Endometrial microvascular endothelial cells (primary cell): ENCODE results near the gene ITPKC. TPM values are rescaled to one million over a fixed set of nuclear protein-coding genes. Genes with fewer than 3 reads are reported as not detected.

Experiments
- in situ Hi-C: cut with HindIII; loops from 2 replicates; pipeline ENCODE4 v1.10.0; 2017; ENCODE audit warnings: low sequenced_read_pairs, low pct_unique_long_range_greater_than_20kb; ENCODE audit errors: inconsistent ontology term
- total RNA-seq: library from RNA; depleted of rRNA; stranded (reverse); fragments of >200 nt; gene quantifications from one replicate; pipeline ENCODE4 v1.2.3, GENCODE V29; 2015; ENCODE audit errors: inconsistent ontology term

The ITPKC gene
- total RNA-seq, 1 donor from 2014 or later, result 20.5 TPM

- in situ Hi-C loops, result no loop called here
These were observed 27.4 kb upstream of the ITPKC start for GRCh38 chr19:40689339-40690049.

- in situ Hi-C loops, result no loop called here
These were observed 26.7 kb upstream of the ITPKC start, which contains the start of gene NUMBL for GRCh38 chr19:40690050-40690692. TSS of gene NUMBL (minus strand) at chr19:40690651. CDS start at chr19:40690483, 168 bp downstream.

DNA sequence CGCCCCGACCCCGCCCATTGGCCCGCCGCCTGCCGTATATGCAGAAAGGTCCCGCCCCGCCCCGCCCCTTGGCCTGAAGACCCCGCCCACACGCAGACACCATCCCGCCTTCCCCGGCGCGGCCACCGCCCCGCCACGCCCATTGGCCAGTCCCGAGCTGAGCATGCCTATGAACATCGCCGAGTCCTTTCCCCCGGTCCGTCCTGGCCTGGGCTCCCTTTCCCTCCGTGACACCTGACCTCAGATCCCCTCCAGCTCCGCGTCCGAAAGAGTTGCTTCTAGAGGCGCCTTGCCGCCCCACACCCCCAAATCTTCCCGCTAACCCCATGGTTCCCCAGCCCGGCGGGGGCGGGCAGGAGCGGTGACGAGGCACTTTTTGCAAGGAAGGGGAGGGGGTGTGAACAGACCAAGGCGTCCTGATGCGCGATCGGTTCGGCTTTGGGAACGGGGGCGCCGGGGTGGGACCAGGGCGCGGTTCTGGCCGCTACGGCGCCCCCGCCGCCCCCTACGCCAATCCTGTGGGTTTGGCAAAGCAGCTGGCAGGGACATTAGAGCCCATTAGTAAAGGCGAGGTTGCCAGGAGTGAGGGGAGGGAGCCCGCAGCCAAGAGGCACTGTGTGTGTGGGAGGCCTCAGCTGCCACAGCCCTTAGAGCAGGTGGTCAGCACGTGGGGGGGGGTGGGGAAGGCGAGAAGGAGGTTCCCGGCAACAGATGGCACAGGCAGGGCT lies 26.1 kb upstream of the ITPKC start:
- in situ Hi-C loops, result no loop called here

DNA sequence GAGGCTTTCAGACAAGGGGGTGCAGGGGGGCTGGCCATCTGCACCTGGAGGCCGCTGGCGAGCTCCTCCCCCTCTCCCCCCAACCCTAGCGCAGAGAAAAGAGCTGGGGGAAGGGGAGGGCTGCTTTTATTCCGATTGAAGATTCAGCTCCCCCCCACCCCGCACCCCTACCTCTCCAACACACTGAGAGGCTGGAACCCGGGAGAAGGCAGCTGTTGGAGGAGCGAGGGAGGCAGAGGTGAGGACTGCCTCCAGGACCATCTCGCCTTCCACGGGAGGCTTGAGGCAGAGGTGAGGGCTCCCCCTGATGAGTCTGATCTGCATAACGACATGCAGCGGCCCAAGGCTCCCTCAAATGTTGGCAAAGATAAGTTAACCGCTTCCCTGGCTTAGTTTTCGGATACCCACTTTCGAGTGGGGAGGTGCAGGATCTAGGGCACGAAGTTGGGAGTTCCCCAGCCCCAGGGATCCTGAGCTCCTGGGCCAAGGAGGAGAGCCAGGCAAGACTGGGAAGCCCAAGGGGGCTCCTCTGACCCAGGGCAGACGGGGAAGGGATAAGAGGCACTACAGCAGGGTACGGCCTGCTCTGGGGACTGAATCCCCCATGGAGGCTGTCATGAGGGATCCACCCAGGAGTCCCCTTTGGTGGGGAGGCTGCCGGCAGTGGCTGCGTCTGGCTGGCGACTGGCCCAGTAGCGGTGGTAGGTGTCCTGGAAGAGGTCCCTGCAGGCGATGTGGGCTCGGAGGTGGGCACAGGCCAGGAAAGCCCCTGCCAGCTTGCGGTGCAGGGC lies 25.3 kb upstream of the ITPKC start:
- in situ Hi-C loops, result no loop called here

DNA sequence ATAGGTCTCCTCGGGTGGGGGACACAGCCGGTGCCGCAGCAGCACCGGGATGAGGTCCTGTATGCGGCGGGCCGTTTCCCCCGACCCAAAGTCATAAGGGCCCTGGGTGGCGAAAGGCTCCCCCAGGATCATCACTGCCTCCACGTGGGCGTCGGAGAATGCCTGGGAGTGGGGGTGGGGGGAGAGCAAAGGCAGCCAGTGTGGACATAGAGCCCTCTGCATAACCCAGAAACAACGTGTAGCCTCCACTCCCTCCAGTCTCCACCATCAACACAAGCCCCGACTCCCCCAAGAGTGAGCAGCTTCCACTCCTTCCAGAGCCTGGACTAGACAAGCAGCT lies 24.7 kb upstream of the ITPKC start:
- in situ Hi-C loops, result no loop called here

DNA sequence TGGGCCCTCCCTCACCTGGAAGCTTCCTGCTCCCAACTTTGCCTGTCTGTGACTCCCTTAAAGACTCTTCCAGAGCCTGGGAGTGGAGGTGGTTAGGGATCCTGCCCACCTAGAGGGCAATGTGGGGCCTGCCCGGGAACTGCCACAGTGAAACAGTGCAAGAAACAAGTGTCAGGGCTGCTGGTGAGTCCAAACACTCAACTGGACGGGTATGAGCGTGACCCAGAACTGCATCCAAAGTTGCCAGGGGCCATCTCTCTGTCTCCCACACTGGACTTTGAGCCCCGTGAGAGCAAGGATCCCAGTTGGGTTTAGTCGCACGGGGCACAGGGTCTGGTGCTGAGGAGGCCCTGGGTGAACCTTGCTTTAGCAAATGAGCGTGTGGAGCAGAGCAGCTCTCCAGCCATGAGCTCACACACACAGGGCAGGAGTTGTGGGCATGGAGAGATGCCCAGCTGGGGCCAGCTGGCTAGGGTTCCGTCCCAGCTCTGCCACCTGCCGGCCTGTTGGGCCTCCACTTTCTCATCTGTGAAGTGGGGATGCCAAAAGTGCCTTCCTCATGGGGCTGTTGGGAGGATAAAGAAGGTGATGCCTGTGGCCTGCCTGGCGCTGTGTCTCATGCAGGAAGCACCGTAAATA lies 23.6 kb upstream of the ITPKC start:
- in situ Hi-C loops, result no loop called here

- in situ Hi-C loops, result no loop called here
These were observed 23.0 kb upstream of the ITPKC start for GRCh38 chr19:40693896-40694295.

- in situ Hi-C loops, result no loop called here
These were observed 21.0 kb upstream of the ITPKC start for GRCh38 chr19:40695881-40696280.

GRCh38 chr19:40697007-40697406 lies 19.9 kb upstream of the ITPKC start:
- in situ Hi-C loops, result no loop called here

DNA sequence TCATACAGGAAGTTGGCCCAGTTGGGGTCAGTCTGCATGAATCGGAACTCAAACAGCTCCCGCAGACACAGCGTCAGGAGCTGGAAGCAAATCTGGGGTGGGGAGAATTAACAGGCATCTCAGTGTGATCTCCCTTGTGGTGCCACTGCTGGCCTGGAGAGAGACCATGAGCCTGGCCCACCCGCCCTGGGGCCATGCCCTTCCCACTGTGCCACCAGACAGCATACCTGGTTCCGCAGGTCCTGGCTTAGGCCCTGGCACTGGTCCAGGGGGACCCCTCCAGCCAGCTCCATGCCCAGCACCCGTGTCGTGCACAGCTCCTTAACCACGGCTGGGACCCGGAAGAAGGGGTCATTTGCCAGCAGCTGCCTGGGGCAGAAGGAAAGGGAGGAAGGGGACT lies 16.8 kb upstream of the ITPKC start:
- in situ Hi-C loops, result no loop called here

GRCh38 chr19:40701758-40702157 lies 15.2 kb upstream of the ITPKC start:
- in situ Hi-C loops, result no loop called here

- in situ Hi-C loops, result no loop called here
These were observed 14.4 kb upstream of the ITPKC start for GRCh38 chr19:40702337-40703012.

- in situ Hi-C loops, result no loop called here
These were observed 13.7 kb upstream of the ITPKC start for GRCh38 chr19:40703029-40703755.

- in situ Hi-C loops, result no loop called here
These were observed 12.2 kb upstream of the ITPKC start for GRCh38 chr19:40704491-40705361.

GRCh38 chr19:40705362-40705651 lies 11.6 kb upstream of the ITPKC start:
- in situ Hi-C loops, result no loop called here

DNA sequence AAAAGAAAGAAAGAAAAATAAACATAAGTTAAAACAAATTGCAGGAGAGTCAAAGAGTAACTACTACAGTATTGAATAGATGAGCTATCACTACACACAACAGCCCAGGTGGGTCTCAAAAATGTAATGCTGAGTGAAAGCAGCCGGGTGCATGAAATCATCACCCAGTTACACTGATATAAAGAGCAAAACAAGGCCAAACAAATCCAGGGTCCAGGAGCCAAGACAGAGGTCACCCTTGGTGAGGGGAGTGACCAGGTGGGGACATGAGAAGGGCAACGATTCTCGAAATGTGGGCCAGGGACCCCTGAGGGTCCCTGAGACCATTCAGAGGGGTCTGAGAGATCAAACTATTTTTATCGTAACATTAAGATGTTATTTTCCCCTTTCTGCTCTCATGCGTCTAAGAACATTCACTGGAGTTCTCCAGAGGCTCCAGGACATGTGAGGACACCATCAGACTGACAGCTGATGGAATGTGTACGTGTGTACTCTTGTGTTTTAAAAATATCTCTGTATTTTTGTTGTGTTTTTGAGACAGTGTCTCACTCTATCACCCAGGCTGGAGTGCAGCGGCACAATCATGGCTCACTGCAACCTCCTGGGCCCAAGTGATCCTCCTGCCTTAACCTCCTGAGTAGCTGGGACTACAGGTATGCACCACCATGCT lies 10.8 kb upstream of the ITPKC start:
- in situ Hi-C loops, result no loop called here

DNA sequence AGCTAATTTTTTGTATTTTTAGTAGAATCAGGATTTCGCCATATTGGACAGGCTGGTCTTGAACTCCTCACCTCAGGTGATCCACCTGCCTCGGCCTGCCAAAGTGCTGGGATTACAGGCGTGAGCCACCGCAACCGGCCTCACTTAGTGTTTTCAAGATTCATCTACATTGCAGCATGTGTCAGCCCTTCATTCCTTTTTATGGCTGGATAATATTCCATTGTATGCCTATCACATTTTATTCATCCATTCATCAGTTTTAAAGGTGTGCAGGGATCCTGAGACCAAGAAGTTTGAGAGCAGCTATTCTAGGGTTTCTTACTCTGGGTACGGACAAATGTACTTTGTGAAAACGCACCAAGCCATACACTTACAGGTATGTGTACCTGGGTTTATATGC lies 9.3 kb upstream of the ITPKC start:
- in situ Hi-C loops, result no loop called here
